ENCODE results near the gene DLGAP1.

DNA sequence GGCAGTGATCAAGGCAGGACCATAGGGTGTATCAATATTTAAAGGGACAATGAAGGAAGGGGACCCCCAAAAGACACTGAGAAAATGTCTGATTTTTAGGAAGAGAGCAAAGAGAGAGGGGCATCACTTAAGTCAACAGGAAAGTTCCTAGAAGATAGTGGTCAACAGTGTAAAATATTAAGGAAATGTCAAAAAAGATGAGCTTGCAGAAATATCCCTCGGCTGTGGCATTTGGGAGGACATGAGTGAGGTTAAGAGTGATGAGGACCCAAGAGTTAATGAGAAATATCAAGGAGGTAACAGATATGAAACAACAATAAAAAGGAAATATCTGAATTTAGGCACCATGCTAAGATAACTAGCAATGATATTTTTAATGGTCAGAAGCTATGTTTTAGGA lies 665.6 kb downstream of the DLGAP1 start:
- TF ChIP-seq, protein P1, sequence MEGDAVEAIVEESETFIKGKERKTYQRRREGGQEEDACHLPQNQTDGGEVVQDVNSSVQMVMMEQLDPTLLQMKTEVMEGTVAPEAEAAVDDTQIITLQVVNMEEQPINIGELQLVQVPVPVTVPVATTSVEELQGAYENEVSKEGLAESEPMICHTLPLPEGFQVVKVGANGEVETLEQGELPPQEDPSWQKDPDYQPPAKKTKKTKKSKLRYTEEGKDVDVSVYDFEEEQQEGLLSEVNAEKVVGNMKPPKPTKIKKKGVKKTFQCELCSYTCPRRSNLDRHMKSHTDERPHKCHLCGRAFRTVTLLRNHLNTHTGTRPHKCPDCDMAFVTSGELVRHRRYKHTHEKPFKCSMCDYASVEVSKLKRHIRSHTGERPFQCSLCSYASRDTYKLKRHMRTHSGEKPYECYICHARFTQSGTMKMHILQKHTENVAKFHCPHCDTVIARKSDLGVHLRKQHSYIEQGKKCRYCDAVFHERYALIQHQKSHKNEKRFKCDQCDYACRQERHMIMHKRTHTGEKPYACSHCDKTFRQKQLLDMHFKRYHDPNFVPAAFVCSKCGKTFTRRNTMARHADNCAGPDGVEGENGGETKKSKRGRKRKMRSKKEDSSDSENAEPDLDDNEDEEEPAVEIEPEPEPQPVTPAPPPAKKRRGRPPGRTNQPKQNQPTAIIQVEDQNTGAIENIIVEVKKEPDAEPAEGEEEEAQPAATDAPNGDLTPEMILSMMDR (IDR thresholded peaks at IDR 0.05), result no peak
- TF ChIP-seq POLR2A (IDR thresholded peaks at IDR 0.05), result no peak

All from breast epithelium (tissue), 3 donors.